ENCODE measurements around the gene TIMM29. TPM values are rescaled to one million over a fixed set of nuclear protein-coding genes. Genes with fewer than 3 reads are reported as not detected.

TIMM29 gene
- total and polyA plus RNA-seq, 9 of the 15 experiments (the other 6 are each of a cell fraction or from before 2014, with no cell fraction given): 2.4 to 29.4 (median 16.3) TPM

DNA sequence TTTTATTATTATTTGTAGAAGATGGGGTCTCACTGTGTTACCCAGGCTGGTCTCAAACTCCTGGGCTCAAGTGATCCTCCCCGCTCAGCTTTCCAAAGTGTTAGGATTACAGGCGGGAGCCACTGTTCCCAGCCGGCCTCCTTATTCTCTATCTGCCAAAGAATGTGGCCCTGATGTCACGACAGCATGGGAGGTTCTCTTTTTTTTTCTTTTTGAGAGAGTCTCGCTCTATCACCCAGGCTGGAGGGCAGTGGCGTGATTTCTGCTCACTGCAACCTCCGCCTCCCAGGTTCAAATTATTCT, 33.7 kb upstream of the TIMM29 start (continued):
- TF ChIP-seq, protein P1, sequence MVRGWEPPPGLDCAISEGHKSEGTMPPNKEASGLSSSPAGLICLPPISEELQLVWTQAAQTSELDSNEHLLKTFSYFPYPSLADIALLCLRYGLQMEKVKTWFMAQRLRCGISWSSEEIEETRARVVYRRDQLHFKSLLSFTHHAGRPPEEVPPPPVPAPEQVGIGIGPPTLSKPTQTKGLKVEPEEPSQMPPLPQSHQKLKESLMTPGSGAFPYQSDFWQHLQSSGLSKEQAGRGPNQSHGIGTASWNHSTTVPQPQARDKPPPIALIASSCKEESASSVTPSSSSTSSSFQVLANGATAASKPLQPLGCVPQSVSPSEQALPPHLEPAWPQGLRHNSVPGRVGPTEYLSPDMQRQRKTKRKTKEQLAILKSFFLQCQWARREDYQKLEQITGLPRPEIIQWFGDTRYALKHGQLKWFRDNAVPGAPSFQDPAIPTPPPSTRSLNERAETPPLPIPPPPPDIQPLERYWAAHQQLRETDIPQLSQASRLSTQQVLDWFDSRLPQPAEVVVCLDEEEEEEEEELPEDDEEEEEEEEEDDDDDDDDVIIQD (CRISPR knock-in tag; IDR thresholded peaks at IDR 0.05): no peak
- TF ChIP-seq BDP1 (IDR thresholded peaks at IDR 0.05; ENCODE audit: insufficient read depth, insufficient read length) (no peak), FIP1L1 (IDR thresholded peaks at IDR 0.05; ENCODE audit: low read depth, low read length, poor library complexity, severe bottlenecking) (no peak), RFX5 (IDR thresholded peaks at IDR 0.05; ENCODE audit: low read depth, low read length) (no peak), HMGN3 (IDR thresholded peaks at IDR 0.05; ENCODE audit: borderline replicate concordance, extremely low read depth, insufficient read length, low read depth, low read length) (no peak)

DNA sequence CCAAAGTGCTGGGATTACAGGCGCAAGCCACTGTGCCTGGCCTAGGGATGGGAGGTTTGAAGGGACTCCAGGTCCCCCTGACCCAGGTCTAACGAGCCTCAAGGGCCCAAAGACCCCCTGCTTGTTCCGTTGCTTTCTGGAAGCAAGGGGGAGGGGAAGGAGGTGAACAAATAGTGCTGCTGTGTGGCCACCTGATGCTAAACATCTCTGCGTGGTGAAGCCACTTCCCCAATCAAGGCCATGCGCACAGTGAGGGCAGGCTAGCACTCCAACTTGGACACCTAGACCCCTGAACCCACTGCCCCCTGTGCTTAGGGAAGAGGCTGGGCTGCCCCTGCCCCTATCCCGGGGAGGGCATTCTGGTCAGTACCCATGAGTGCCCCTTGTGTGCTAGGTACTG, 33.2 kb upstream of the TIMM29 start:
- Histone ChIP-seq H3K4me1 (replicated peaks in 1 of 2; ENCODE audit: control insufficient read depth in 2 of 2, insufficient read depth in 2 of 2, low read length in 2 of 2) (peaks cover 3 to 56% of the 10 kb centered on the region in 2 experiments; a peak in 3 of 5 replicates), H3K27me3 (ENCODE audit: control insufficient read depth in 2 of 2, insufficient read depth in 2 of 2, low read length in 2 of 2) (no peaks in the 10 kb centered on the region), H4K20me1 (replicated peaks; ENCODE audit: control insufficient read depth, insufficient read depth, low read length) (peaks cover 9% of the 10 kb centered on the region; the same call in 1 of the 2 replicates), H3K36me3 (ENCODE audit: control insufficient read depth, insufficient read depth, low read length) (peaks cover 17% of the 10 kb centered on the region; the same call in 1 of the 3 replicates), H3K9ac (ENCODE audit: insufficient read depth in 1 of 2, low read depth in 2 of 2, low read length in 2 of 2) (peak overlapping the region in 1 of 2 experiments; percentile 76; a peak in 2 of 4 replicates), H2AFZ (ENCODE audit: low read depth, low read length) (no peak overlapping the region), H3K27ac (ENCODE audit: extremely low read depth, low read depth, low read length) (no peak overlapping the region), H3K9me1 (ENCODE audit: control insufficient read depth, insufficient read depth, low read length) (peaks cover 4% of the 10 kb centered on the region), H3K4me2 (ENCODE audit: insufficient read depth, low read length) (no peak overlapping the region), H3K9me3 (replicated peaks; ENCODE audit: control insufficient read depth, insufficient read depth, low read depth, low read length) (no peaks in the 10 kb centered on the region), H3K79me2 (ENCODE audit: control insufficient read depth, insufficient read depth, low read length) (peaks cover 70% of the 10 kb centered on the region), H3K4me3 (no peak overlapping the region)
- in situ Hi-C loops (cut with MboI) (no loop called here), intact Hi-C loops (cut with micrococcal nuclease) (no loop called here)
- BruUV-seq (replicated peaks): no TSS peak
- ChIA-PET POLR2A (no interaction called here), CTCF (ENCODE audit: low intra/inter-chr PET ratio) (no interaction called here)
- DNase-seq (ENCODE audit: extremely low read depth in 1 of 4, low spot score in 3 of 4) (no peak), ATAC-seq (no peak), FAIRE-seq (no peak)
- 70% methylated on average over 6 of the region's 6 CpGs for WGBS (ENCODE audit: insufficient coverage, low coverage, missing lambda C conversion rate)
- no peak for TF ChIP-seq ZNF134 (CRISPR knock-in tag; conservative IDR thresholded peaks at IDR 0.05)
- TF ChIP-seq KAT8 (IDR thresholded peaks at IDR 0.05; ENCODE audit: low read depth): no peak
- TF ChIP-seq POLR2AphosphoS5 (IDR thresholded peaks at IDR 0.05; ENCODE audit: control insufficient read depth, insufficient read depth, low read depth, low read length): no peak
- TF ChIP-seq POLR2H (tag; IDR thresholded peaks at IDR 0.05; ENCODE audit: low read depth): no peak
- TF ChIP-seq CREB1 (IDR thresholded peaks at IDR 0.05): no peak
- no peak for TF ChIP-seq CREB1 (CRISPR knock-in tag; IDR thresholded peaks at IDR 0.05)
- TF ChIP-seq, protein P2, sequence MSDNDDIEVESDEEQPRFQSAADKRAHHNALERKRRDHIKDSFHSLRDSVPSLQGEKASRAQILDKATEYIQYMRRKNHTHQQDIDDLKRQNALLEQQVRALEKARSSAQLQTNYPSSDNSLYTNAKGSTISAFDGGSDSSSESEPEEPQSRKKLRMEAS (CRISPR knock-in tag; IDR thresholded peaks at IDR 0.05): 0 out of 2 replicates have a peak, but pooled peaks have one; percentile 10
- TF ChIP-seq, protein P3, sequence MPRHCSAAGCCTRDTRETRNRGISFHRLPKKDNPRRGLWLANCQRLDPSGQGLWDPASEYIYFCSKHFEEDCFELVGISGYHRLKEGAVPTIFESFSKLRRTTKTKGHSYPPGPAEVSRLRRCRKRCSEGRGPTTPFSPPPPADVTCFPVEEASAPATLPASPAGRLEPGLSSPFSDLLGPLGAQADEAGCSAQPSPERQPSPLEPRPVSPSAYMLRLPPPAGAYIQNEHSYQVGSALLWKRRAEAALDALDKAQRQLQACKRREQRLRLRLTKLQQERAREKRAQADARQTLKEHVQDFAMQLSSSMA (CRISPR knock-in tag; IDR thresholded peaks at IDR 0.05): no peak

Measured in K562 (cell line).